ENCODE results near the gene CDC42BPA.

The CDC42BPA gene

GRCh38 chr1:227265891-227266290 is 52.4 kb downstream of the CDC42BPA start:
- no peak for TF ChIP-seq TSHZ2 (CRISPR knock-in tag; IDR thresholded peaks at IDR 0.05)
- no peak for TF ChIP-seq SNAI2 (CRISPR knock-in tag; IDR thresholded peaks at IDR 0.05)
- ATAC-seq: no peak

GRCh38 chr1:227263869-227264268 is 54.4 kb downstream of the CDC42BPA start:
- TF ChIP-seq CSRNP3 (CRISPR knock-in tag; IDR thresholded peaks at IDR 0.05): no peak
- no peak for TF ChIP-seq TOX (CRISPR knock-in tag; IDR thresholded peaks at IDR 0.05; ENCODE audit: borderline replicate concordance)
- TF ChIP-seq ESRRG (CRISPR knock-in tag; IDR thresholded peaks at IDR 0.05): no peak
- no peak for TF ChIP-seq ISL1 (CRISPR knock-in tag; IDR thresholded peaks at IDR 0.05)
- no peak for TF ChIP-seq CSDC2 (CRISPR knock-in tag; IDR thresholded peaks at IDR 0.05)
- no peak for TF ChIP-seq ZNF8 (CRISPR knock-in tag; IDR thresholded peaks at IDR 0.05)
- TF ChIP-seq ZFP30 (CRISPR knock-in tag; IDR thresholded peaks at IDR 0.05): no peak
- no peak for TF ChIP-seq BACH2 (CRISPR knock-in tag; IDR thresholded peaks at IDR 0.05; ENCODE audit: borderline replicate concordance)
- TF ChIP-seq PPARA (CRISPR knock-in tag; IDR thresholded peaks at IDR 0.05; ENCODE audit: borderline replicate concordance): no peak
- TF ChIP-seq ZFP3 (CRISPR knock-in tag; IDR thresholded peaks at IDR 0.05): no peak
- no peak for TF ChIP-seq ARNTL (CRISPR knock-in tag; IDR thresholded peaks at IDR 0.05; ENCODE audit: borderline replicate concordance, low read depth)
- no peak for TF ChIP-seq PATZ1 (CRISPR knock-in tag; IDR thresholded peaks at IDR 0.05; ENCODE audit: borderline replicate concordance)
- TF ChIP-seq CREB5 (CRISPR knock-in tag; IDR thresholded peaks at IDR 0.05; ENCODE audit: low read depth): no peak
- no peak for ATAC-seq

- TF ChIP-seq ISL1 (CRISPR knock-in tag; IDR thresholded peaks at IDR 0.05) (no peak), CSRNP3 (CRISPR knock-in tag; IDR thresholded peaks at IDR 0.05) (no peak)
- no peak for ATAC-seq
Measured at GRCh38 chr1:227261501-227261900, 56.8 kb downstream of the CDC42BPA start.

GRCh38 chr1:227260433-227260832 is 57.9 kb downstream of the CDC42BPA start:
- TF ChIP-seq TSHZ2 (CRISPR knock-in tag; IDR thresholded peaks at IDR 0.05): no peak
- TF ChIP-seq ZFP3 (CRISPR knock-in tag; IDR thresholded peaks at IDR 0.05): no peak
- no peak for TF ChIP-seq TCF4 (CRISPR knock-in tag; IDR thresholded peaks at IDR 0.05; ENCODE audit: borderline replicate concordance)
- no peak for TF ChIP-seq ZNF70 (CRISPR knock-in tag; IDR thresholded peaks at IDR 0.05)
- no peak for TF ChIP-seq CSDC2 (CRISPR knock-in tag; IDR thresholded peaks at IDR 0.05)
- TF ChIP-seq ARNTL (CRISPR knock-in tag; IDR thresholded peaks at IDR 0.05; ENCODE audit: borderline replicate concordance, low read depth): no peak
- TF ChIP-seq ZNF565 (CRISPR knock-in tag; conservative IDR thresholded peaks at IDR 0.05; ENCODE audit: low read depth): no peak
- TF ChIP-seq TOX (CRISPR knock-in tag; IDR thresholded peaks at IDR 0.05; ENCODE audit: borderline replicate concordance): no peak
- TF ChIP-seq ZC3H10 (CRISPR knock-in tag; IDR thresholded peaks at IDR 0.05): no peak
- no peak for TF ChIP-seq PPARA (CRISPR knock-in tag; IDR thresholded peaks at IDR 0.05; ENCODE audit: borderline replicate concordance)
- TF ChIP-seq POU6F1 (CRISPR knock-in tag; IDR thresholded peaks at IDR 0.05; ENCODE audit: borderline replicate concordance, low read depth): no peak
- no peak for TF ChIP-seq ESRRG (CRISPR knock-in tag; IDR thresholded peaks at IDR 0.05)
- TF ChIP-seq ZNF8 (CRISPR knock-in tag; IDR thresholded peaks at IDR 0.05): no peak
- no peak for ATAC-seq
